Testis (tissue), 3 donors: ENCODE data around the gene CLEC3A. TPM values are rescaled to one million over a fixed set of nuclear protein-coding genes. Genes with fewer than 3 reads are reported as not detected.

Experiments used
- DNase-seq: peaks from one replicate; pipeline ENCODE4 v3.0.0-alpha.2; 2019
- H3K27ac ChIP-seq, 2 donors: fragments of 200-600 bp; sonication (generic); one replicate each; pipeline ENCODE4 v1.5.1; 2019
- H3K27me3 ChIP-seq: fragments of 200-600 bp; sonication (generic); one replicate; pipeline ENCODE4 v1.5.1; 2019
- H3K36me3 ChIP-seq: fragments of 200-600 bp; sonication (generic); one replicate; pipeline ENCODE4 v1.5.1; 2017; ENCODE audit warnings: low read depth; ENCODE audit errors: missing control alignments
- H3K4me1 ChIP-seq: fragments of 200-600 bp; sonication (generic); one replicate; pipeline ENCODE4 v1.5.1; 2019
- H3K4me3 ChIP-seq, 2 donors: fragments of 200-600 bp; sonication (generic); one replicate each; pipeline ENCODE4 v1.5.1; 2017 to 2019
- H3K9me3 ChIP-seq: fragments of 200-600 bp; sonication (generic); one replicate; pipeline ENCODE4 v1.5.1; 2017
- POLR2A ChIP-seq: fragments of 450-650 bp; IDR thresholded peaks from one replicate; pipeline ENCODE4 v1.6.1; 2017; ENCODE audit warnings: antibody characterized with exemption, mild to moderate bottlenecking, moderate library complexity
- WGBS, 2 donors: methylation state at CpG; one replicate each; pipeline ENCODE4 v1.1.5; 2018; 5-methylcytosine and 5-hydroxymethylcytosine counted together
- intact Hi-C: fragments of 100-400 bp; cut with DNase I; formaldehyde crosslinking; loops from one replicate; pipeline ENCODE4 v1.15.1; 2023; ENCODE audit warnings: low total_unique reads
- polyA plus RNA-seq: library from polyadenylated mRNA; stranded (reverse); fragments of 350-450 nt; fragmentation: Illumina TruSeq; extraction: RNeasy Lipid Tissue Mini Kit (QIAGEN cat#74804); gene quantifications from one replicate; pipeline ENCODE4 v1.2.3, GENCODE V29; 2014; ENCODE audit warnings: low read depth, low replicate concordance; ENCODE audit not compliant: insufficient read depth
- total RNA-seq, 2 donors: library from RNA; depleted of rRNA; stranded (reverse); fragments of >200 nt; gene quantifications; one replicate each; pipeline ENCODE4 v1.2.3, GENCODE V29; 2016
- TF ChIP-seq, protein P1 (sequence below), 3 experiments: fragments of 450-650 bp in 2 of 3; fragments of 200-600 bp in 1 of 3; sonication (generic) in 1 of 3; IDR thresholded peaks; one replicate each; pipeline ENCODE4 v1.5.1; 2016 to 2019; ENCODE audit warnings: antibody characterized with exemption in 3 of 3, mild to moderate bottlenecking in 2 of 3, moderate library complexity in 1 of 3

Gene CLEC3A
- total and polyA plus RNA-seq, 3 donors from 2014 or later = 0.55 to 0.74 TPM; not detected in 1

DNA sequence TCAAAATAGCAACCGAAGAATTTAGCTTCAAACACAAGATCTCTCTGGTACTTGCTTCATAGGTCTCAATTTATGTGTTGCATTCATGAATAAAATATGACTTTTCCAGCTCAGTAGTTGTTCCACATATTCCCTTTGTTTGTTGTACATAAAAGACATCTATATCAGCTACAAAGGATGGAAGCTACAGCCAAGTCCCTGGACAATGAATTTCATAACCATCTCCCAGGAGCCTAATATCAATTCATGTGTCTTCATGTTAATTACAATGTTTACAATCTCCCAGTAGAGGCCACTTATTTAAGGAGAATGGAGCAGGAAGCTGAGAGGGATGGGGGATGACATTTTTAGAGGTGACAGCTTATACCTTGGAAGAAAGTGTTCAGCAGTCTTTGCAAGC lies 3.3 kb downstream of the CLEC3A start:
- Histone ChIP-seq H3K9me3 (no peaks in the 10 kb centered on the region), H3K27ac (no peak overlapping the region), H3K27me3 (no peaks in the 10 kb centered on the region), H3K36me3 (no peaks in the 10 kb centered on the region), H3K4me1 (no peaks in the 10 kb centered on the region), H3K4me3 (no peak overlapping the region)
- TF ChIP-seq, protein P1, sequence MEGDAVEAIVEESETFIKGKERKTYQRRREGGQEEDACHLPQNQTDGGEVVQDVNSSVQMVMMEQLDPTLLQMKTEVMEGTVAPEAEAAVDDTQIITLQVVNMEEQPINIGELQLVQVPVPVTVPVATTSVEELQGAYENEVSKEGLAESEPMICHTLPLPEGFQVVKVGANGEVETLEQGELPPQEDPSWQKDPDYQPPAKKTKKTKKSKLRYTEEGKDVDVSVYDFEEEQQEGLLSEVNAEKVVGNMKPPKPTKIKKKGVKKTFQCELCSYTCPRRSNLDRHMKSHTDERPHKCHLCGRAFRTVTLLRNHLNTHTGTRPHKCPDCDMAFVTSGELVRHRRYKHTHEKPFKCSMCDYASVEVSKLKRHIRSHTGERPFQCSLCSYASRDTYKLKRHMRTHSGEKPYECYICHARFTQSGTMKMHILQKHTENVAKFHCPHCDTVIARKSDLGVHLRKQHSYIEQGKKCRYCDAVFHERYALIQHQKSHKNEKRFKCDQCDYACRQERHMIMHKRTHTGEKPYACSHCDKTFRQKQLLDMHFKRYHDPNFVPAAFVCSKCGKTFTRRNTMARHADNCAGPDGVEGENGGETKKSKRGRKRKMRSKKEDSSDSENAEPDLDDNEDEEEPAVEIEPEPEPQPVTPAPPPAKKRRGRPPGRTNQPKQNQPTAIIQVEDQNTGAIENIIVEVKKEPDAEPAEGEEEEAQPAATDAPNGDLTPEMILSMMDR (IDR thresholded peaks at IDR 0.05) = no peak
- TF ChIP-seq POLR2A = no peak
- intact Hi-C loops = no loop called here
- DNase-seq = no peak
- 86 to 97% methylated on average over 1 of the region's 1 CpG for WGBS, 2 donors

GRCh38 chr16:78028018-78028417 lies 5.7 kb downstream of the CLEC3A start:
- 45 to 68% methylated on average over 3 of the region's 3 CpGs for WGBS, 2 donors
- no peaks in the 10 kb centered on the region for H3K36me3 ChIP-seq
- H3K9me3 ChIP-seq = no peaks in the 10 kb centered on the region
- H3K4me1 ChIP-seq = no peaks in the 10 kb centered on the region
- no peaks in the 10 kb centered on the region for H3K27me3 ChIP-seq
- no peak overlapping the region for H3K4me3 ChIP-seq
- no peak for DNase-seq
- intact Hi-C loops = no loop called here
- no peak overlapping the region for H3K27ac ChIP-seq
- TF ChIP-seq, protein P1 (IDR thresholded peaks at IDR 0.05) = no peak
- TF ChIP-seq POLR2A = no peak

GRCh38 chr16:78034530-78034929 lies 12.2 kb downstream of the CLEC3A start:
- intact Hi-C loops = no loop called here
- WGBS, 2 donors = 68 to 71% methylated on average over 2 of the region's 2 CpGs
- DNase-seq = no peak
- Histone ChIP-seq H3K4me3 (no peak overlapping the region), H3K27ac (no peak overlapping the region), H3K9me3 (no peaks in the 10 kb centered on the region), H3K4me1 (no peaks in the 10 kb centered on the region), H3K36me3 (no peaks in the 10 kb centered on the region), H3K27me3 (no peaks in the 10 kb centered on the region)
- no peak for TF ChIP-seq POLR2A
- TF ChIP-seq, protein P1 (IDR thresholded peaks at IDR 0.05) = no peak

DNA sequence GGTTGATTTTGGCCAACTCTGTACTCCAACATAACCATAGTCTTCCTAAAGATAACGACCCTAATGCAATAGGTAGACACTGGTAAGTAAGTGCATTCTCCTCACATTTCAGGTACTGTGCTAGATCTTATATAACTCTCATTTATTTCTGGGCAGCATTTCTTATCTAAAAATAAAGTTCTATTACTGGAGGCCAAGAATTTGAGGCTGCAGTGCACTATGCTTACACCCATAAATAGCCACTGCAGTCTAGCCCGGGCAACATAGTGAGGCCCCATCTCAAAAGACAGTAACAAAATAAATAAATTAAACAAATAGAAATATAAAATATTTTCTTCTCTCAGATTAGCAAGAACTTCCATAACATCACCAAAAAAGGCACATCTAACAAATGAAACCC lies 12.7 kb downstream of the CLEC3A start:
- 63 to 65% methylated on average over 2 of the region's 2 CpGs for WGBS, 2 donors
- TF ChIP-seq POLR2A = no peak
- TF ChIP-seq, protein P1 (IDR thresholded peaks at IDR 0.05) = no peak
- Histone ChIP-seq H3K9me3 (no peaks in the 10 kb centered on the region), H3K27me3 (no peaks in the 10 kb centered on the region), H3K4me1 (no peaks in the 10 kb centered on the region), H3K36me3 (no peaks in the 10 kb centered on the region), H3K27ac (no peak overlapping the region), H3K4me3 (no peak overlapping the region)
- intact Hi-C loops = no loop called here
- no peak for DNase-seq

DNA sequence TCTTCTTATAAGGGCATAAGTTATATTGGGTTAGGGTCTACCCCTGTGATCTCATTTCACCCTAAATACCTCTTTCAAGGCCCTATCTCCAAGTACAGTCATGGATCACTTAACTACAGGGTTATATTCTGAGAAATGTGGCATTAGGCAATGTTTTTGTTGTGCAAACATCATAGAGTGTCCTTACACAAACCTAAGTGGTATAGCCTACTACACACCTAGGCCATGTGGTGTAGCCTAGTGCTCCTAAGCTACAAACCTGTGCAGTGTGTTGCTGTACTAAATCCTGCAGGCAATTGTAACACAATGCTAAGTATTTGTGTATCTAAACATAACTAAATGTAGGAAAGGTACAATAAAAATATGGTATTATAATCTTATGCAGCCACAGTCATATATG lies 18.0 kb downstream of the CLEC3A start:
- H3K4me3 ChIP-seq = no peak overlapping the region
- TF ChIP-seq, protein P1 (IDR thresholded peaks at IDR 0.05) = no peak
- TF ChIP-seq POLR2A = no peak
- DNase-seq = no peak
- no peaks in the 10 kb centered on the region for H3K9me3 ChIP-seq
- no peak overlapping the region for H3K27ac ChIP-seq
- H3K36me3 ChIP-seq = no peaks in the 10 kb centered on the region
- H3K4me1 ChIP-seq = no peaks in the 10 kb centered on the region
- intact Hi-C loops = no loop called here
- no peaks in the 10 kb centered on the region for H3K27me3 ChIP-seq
